ENCODE results near the gene FBN1. TPM values are rescaled to one million over a fixed set of nuclear protein-coding genes. Genes with fewer than 3 reads are reported as not detected.

FBN1 gene
- total RNA-seq: 353 and 808 TPM in 2 replicates

DNA sequence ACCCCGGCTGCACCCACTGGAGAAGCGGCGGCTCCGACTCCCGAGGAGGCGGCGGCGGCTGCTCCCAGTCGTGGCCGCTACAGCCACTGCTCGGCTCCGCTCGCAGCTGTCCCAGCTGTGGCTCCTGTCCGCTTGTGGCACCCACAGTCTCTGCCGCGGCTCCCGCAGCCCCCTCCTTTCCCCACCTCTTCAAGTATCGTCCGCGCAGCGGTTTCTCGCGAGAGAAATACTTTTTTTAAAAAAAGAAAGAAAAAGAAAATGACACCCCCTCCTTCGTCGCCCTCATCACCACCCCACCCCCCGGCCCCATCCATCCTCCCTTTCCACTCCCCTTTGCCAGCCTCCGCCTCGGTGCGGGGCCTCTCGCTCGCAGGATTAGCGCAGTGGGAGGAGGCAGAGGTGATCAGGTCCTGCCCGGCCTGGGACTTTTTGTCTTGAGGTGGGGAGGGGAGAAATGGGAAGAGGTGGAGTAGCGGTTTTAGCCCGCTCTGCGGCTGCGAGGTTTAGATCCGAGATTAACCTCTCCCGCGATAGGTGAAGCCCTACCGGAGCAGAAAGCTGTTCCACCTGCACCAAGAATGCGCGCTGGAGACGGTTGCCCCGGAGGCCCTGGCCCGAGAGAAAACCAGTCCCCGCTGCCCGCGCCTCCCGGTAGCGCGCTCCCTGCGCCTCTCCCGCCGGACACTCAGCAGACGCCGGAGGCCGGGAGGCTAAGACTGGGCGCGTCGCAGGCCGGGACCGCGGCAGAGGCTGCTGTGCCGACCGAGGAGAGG is at the start of gene FBN1:
Gene FBN1 (minus strand): TSS at position 152 of the 773 bp plus-strand sequence. CDS start 940 bp downstream, outside the sequence.
- DNase-seq (ENCODE audit: low read depth): peak; percentile 73

DNA sequence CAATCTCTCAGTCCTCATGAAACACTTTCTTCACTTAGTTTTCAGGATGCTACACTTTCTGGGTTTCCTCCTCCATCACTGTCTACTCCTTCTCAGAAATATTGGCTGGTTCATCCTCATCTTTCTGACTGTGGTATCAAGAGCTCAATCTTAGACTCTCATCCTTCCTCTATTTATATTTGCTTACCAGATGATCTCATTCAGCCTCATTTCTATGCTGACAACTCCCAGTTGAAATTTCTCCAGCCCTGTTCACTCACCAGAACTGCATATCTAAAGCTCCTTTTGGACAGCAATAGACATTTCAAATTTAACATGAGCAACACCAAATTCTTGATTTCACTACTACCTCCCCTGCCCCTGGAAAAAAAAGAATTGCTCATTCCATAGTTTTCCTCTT is 48.0 kb upstream of the FBN1 start:
- DNase-seq (ENCODE audit: low read depth): peak; percentile 23

DNA sequence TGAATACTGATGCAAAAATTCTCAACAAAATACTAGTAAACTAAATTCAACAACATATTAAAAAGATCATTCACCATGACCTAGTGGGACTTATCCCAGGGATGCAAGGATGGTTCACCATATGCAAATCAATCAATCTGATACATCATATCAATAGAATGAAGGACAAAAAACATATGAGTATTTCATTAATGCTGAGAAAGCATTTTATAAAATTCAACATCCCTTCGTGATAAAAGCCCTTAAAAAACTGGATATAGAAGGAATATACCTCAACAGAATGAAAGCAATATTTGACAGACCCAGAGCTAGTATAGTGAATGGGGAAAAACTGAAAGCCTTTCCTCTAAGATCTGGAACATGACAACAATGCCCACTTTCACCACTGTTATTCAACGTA is 43.0 kb upstream of the FBN1 start:
- no peak for DNase-seq (ENCODE audit: low read depth)

DNA sequence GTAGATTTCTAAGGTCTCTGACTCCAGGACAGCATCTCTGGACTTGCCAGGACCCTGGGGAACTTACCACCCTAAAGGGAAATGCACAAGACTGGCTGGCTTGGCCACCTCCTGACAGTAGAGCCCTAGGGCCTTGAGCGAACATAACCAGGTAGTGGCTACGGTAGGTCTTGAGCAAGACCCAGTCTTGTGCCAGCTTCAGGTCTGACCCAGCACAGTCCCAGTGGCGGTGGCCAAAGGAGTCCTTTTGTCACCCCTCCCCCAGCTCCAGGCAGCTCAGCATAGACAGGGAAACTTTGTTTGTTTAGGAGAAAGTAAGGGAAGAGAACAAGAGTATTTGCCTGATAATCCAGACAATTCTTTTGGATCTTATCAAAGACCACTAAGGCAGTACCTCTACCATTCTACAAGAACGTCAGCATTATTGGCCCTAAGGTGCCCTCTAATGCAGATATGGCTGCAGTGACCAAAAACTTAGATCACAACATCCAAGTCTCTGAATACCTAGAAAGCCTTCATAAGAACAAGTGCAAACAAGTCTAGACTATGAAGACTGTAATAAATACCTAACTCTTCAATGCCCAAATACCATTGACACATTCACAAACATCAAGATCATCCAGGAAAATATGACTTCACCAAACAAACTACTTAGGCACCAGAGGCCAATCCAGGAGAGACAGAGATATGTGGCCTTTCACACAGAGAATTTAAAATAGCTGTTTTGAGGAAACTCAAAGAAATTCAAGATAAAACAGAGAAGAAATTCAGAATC is 38.7 kb upstream of the FBN1 start:
- DNase-seq (ENCODE audit: low read depth): no peak

DNA sequence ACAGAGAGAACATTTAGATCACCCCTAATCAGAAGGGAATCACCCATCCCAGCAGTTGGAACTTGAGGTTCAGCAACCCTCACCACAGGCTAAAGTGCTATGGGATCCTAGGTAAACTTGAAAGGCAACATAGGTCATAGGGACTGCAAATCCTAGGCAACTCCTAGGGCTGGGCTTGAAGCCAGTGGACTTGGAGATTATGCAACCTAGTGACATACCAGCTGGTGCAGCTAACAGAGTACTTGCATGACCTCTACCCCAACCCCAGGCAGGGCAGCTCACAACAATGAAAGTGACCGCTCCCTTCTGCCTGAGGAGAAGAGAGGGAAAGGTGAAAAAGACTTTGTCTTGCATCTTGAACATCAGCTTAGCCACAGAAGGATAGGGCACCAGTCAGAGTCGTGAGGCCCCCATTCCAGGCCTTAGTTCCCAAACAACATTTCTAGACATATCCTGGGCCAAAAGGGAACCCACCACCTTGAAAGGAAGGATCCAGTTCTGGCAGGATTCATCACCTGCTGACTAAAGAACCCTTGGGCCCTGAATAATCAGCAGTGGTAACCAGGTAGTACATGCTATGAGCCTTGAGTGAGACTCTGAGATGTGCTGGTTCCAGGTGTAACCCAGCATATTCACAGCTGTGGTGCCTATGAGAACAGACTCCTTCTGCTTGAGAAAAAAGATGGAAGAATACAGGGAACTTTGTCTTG is 37.6 kb upstream of the FBN1 start:
- DNase-seq (ENCODE audit: low read depth): peak; percentile 90

DNA sequence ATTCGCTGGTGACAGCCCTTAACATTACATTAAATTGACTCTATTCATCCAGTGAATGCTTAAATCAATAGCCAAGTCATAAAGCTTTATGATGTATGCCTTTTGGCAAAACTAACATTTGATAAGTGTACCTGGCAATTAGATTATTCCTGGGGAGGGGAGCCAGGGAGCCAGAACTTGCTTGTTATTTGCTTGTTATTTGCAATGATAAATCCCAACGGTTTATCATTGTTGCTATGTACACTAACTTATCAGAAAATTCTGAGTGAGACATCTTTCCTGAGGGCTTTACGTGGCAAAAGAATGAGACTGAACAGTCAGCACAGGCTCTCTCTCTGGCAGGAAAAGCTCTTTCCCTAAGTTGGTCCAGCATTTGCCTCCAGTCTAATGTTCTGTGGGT is 35.8 kb upstream of the FBN1 start:
- no peak for DNase-seq (ENCODE audit: low read depth)

DNA sequence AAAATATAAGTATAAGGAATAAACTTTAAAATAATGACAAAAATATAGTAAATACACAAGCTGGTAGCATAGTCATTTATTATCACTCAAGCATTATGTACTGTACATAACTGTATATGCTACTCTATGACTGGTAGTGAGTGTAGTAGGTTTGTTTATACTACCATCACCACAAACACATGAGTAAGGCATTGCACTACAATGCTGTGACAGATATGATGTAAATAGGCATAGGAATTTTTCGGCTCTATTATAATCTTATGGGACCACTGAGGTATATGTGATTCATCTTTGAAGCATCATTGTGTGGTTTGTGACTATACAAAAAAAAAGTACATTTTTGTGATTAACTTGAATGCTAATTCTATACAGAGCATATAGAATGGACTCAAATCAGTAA is 35.3 kb upstream of the FBN1 start:
- no peak for DNase-seq (ENCODE audit: low read depth)

DNA sequence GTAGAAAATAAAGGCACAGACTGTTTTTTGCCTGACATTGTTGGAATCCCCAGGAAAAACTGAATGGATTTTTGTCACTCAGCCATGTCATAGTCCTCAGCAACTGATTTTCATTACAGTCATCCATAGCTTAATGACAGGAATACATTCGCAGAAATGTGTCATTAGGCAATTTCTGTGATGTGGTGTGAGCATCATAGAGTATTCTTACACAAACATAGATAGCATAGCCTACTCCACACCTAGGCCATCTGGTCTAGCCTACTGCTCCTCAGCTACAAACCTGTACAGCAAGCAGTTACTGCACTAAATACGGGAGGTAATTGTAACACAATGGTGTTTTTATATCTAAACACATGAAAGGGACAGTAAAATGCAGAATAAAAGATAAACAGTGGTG is 34.4 kb upstream of the FBN1 start:
- no peak for DNase-seq (ENCODE audit: low read depth)

DNA sequence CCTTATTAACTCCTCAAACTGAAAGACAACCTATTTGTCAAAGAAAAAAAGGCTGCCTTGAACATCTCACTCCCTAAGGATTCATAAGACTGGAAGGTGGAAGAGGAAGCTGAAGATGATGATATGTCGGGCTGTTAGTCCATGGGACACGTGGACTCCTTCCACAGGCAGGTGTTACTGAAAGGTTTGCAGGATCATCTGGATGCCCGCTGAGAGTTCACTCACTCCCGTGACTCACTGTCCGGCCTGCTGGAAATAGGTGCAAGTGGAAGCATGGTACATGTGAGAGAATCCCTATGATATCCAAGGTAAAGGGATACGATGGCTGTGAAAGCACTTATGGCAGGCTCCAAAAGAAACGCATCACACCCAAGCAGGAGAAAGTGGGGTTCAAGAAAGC is 33.3 kb upstream of the FBN1 start:
- DNase-seq (ENCODE audit: low read depth): no peak

DNA sequence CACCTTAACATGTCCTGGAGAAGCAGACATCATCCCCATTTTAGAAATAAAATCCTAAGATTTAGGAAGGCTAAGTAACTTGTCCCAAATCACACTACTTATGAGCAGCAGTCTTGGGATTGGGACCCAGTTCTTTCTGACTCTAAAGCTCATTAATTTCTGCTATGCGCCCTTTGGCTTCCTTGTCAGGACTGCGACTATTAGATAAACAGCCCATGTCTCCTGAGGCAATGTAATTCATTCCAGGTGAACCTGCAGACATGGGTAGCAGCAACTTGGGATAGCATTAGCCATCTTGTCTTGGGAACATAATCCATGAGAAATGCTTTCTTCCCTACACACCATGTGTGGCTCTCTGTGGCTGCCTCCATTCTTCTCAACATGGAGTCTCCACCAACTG is 32.3 kb upstream of the FBN1 start:
- no peak for DNase-seq (ENCODE audit: low read depth)

DNA sequence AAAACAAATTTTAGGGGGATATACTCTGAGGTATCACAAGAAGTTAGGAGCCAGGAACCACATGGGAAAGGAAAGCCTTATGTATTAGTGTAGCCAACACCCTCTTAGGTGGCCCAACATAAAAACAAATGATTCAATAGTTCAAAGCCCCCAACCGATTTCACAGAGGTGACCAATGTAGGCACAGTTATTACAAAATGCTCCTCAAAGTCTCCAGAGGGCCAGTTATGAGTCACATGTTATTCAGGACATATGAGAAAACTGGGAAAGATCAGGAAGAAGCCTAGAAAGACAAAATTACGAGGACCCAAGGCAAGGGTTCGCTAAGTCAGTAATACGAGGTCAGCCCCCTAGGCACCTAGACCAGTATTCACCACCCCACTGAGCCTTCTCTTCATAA is 29.9 kb upstream of the FBN1 start:
- DNase-seq (ENCODE audit: low read depth): no peak

DNA sequence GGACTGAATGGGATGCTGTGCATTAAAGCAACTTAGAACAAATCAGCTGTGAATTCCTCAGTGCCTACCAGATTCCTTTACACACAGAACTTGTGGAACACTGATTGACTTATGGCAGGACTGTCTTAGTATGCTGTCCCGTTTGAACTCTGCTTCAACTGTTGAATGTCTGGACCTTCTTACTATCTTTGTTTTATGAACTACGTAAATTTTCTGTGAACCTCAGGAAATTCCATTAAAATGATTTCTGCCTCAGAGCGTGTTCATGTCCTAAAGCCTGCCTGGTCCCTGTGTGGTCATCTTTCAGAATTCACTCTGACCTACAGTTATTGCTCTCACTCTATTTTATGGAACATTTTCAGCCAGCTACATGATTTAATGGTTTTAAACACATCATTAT is 29.4 kb upstream of the FBN1 start:
- DNase-seq (ENCODE audit: low read depth): no peak

DNA sequence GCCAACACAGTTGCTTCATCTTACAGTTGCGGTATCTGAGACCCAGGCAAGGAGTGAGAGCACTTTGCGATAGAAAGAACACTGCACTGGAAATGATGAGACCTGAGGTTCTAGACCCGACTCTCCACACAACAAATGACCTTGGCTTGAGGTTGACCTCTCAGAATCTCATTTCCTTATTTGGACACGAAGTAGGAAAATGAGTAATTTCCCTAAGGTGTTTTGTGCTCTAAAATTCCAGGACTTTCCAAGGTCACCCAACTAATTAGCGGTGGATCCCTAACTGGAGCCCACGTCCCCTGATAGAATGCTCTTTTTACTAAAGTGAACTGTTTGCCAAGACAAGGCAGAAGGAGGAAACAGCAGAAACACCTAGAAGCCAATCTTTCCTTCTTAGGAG is 26.7 kb upstream of the FBN1 start:
- no peak for DNase-seq (ENCODE audit: low read depth)

DNA sequence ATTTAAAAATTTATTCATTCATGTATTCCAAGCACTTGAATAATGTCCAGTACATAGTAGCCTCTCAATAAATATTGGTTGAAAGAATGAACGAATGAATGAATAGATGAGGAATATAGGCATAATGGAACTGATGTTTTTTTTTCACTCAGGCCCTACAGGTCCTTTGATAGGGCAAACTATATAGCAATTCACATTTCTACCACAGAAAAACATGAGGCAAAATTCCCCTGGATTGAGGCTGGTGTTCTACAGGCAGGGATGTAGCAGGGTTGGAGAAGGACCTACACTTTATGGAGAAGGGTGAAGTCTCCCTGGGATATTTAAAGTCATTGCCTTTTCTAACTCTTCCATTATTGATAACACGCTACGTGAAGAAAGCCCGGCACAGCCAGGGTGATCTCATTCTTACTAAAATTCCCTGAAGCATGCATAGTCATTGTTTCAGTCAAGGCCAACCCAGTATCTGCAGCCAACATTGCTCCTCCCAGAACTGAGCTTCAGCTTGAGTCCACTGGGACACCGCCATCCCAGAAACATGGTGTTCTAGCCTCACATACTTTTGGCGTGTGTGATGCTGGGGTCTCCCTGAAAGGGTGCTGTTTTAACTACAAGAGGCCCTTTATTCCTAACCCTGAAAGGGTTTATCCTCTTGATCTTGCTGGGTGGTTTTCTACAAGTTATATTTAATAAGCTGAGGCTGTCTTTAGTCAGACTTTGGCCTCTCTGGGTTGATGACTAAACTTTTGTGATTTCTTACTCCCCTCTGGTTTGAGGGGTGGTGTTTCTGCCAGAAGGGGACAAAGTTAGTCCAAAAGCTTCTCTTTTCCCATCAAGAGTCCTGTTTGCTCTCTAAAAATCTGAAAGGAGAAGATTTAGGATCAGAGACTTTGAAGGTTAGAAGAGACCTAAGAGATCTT is 25.9 kb upstream of the FBN1 start:
- peak; percentile 37 for DNase-seq (ENCODE audit: low read depth)

DNA sequence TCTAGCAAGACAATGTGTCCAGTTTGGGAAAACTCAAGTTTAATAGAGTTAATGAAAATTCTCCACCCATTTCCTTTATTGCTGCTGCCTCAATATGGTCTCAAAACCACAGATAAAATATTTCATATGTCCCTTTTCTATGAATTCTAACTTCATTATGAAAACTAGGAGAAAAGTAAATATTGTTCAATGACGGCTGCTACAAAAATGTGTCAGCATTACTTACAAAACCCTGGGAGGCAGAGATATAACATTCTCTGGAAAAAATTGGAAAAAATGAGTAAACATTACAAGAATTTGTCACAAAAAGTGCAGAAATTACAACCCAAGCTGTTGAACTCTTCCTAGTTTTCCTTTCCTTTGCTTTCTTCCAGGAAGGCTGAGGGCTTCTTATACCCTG is 22.2 kb upstream of the FBN1 start:
- no peak for DNase-seq (ENCODE audit: low read depth)

DNA sequence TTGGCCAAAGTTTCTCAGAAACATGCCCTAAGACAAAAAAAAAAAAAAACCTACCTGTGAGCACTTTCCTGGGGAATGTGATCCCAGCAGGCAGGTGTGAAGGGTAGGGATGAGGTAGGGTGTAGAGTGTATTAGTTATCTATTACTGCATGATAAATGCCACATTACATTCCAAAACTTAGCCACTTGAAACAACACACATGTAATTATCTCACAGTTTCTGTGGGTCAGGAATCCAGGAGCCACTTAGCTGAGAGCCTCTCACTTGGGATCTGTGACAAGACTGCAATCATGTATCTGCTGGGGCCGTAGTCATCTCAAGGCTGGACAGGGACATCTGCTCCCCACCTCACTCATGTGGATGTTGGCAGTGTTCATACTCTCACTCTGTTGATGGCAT is 18.9 kb upstream of the FBN1 start:
- DNase-seq (ENCODE audit: low read depth): no peak

DNA sequence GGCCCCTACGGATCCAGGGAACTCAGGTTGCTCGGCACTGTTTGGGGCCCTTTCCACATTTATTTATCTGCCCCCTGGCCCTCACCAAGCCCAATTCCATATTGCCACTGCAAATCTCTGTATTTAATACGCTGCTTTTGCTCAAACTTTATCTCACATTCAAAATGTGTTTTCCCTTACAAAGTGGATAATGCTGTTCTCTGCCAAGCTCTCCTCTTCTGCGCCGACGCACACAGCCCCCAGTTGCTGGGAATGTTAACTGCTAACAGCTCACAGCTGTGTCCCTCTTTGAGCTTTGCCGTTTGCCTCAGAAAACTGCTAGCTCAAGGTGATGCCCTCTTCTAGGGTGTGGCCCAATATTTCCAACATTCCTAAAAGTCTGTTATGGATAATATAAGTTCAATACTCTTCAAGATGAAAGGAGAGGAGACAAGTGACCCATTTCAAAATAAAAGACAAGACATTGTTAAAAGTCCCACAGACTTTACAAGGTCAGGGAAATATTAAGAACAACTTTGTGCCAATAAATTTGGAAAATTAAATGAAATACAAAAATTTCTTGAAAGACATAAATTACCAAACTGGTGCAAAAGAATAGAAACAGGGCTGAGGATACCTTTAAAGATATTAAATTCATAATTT is 12.6 kb upstream of the FBN1 start:
- DNase-seq (ENCODE audit: low read depth): no peak

DNA sequence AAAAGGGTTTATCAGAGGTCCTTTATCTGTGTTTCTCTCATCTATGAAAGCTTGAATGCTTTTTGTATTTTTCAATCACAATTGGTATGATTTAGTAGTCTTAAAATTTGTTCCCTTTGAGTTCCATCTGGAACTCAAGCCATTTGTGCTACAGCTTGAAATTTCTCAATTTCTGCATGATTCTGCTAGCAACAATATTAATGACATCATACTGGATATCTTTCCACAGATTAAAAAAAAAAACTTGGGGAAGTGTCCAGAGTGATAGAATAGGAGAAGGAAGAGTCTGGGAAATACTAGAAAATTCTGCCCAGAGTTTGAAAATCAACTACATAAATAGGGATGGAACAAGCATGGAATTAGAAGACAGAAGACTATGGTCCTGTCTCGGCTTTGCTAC is 9.3 kb upstream of the FBN1 start:
- no peak for DNase-seq (ENCODE audit: low read depth)

DNA sequence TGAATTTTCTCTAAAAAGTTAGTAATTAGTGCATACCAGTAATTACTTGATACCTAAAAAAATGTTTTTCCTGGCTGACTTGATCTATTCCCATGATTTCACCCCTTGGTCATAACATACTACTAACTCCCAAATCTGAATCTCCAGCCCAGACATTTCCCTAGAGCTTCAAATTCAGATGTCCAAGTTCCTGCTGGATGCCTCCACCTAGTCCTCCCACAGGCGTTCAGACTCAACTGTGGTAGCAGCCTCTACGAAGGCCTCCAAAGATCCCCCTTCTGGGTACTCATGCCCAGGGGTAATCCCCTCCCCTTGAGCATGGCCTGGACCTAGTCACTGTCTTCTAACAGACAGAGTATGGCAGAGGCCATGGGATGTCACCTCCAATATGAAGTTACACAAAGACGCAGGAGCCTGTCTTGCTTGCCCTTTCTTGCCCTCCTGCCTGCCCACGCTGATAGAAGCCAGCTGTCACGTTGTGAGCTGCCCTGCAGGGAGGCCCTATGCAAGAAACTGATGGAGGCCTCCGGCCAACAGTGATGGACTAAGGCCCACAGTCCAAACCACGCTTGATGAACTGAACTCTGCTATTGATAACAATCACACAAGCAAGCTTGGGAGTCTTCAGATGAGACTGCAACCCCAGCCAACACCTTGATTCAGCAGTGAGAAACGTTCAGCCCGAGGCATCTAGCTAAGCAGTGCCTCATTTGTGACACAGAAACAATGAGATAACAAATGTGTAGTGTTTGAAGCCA is 8.6 kb upstream of the FBN1 start:
- no peak for DNase-seq (ENCODE audit: low read depth)

DNA sequence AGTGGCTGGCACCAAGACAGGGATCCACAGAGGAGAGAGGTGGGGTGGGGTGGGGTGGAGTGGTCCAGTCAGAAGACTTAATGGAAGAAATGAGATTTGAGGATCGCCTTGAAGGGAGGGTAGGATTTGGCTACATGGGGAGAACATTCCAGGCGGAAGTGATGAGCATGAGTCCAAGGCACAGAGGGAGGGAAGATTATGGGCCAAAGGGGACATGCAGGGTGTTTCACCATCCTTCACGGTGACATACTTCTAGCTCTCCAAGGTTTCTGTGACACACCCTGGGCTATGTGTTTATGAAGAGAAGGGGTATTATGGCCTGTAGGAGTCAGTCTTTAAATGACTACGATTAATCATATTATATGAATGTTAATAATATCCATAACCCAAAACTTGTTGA is 7.7 kb upstream of the FBN1 start:
- DNase-seq (ENCODE audit: low read depth): no peak
